Prostate gland (tissue), 2 donors: Measurements from ENCODE around the gene GAGE12F. TPM values are rescaled to one million over a fixed set of nuclear protein-coding genes. Genes with fewer than 3 reads are reported as not detected.
"Not testable (repeated sequence)": the region's sequence is repeated elsewhere in the genome, so short reads cannot be mapped to it uniquely, and the experiment has no call there.

Experiments used
- DNase-seq: peaks from one replicate; pipeline ENCODE4 v3.0.0-alpha.2; 2019; ENCODE audit warnings: low spot score
- H3K27ac ChIP-seq, 2 donors: fragments of 200-600 bp; sonication (generic); 2 replicates each; pipeline ENCODE4 v1.5.1; 2017 to 2019
- H3K27me3 ChIP-seq: fragments of 200-600 bp; sonication (generic); replicated peaks from 2 replicates; pipeline ENCODE4 v1.5.1; 2019; ENCODE audit not compliant: insufficient read depth
- H3K36me3 ChIP-seq, 2 donors: fragments of 200-600 bp; sonication (generic); 1 replicate in 1 of 2; 2 replicates in 1 of 2; pipeline versions ENCODE4 v1.5.1 to v1.8.1; 2017 to 2019
- H3K4me1 ChIP-seq: fragments of 200-600 bp; sonication (generic); replicated peaks from 2 replicates; pipeline ENCODE4 v1.5.1; 2019
- H3K4me3 ChIP-seq, 2 donors: fragments of 200-600 bp; sonication (generic); 2 replicates each; pipeline ENCODE4 v1.5.1; 2017 to 2019
- H3K9me3 ChIP-seq: fragments of 200-600 bp; sonication (generic); 2 replicates; pipeline ENCODE4 v1.5.1; 2017
- WGBS: methylation state at CpG from one replicate; pipeline ENCODE4 v1.1.5; 2018; 5-methylcytosine and 5-hydroxymethylcytosine counted together
- intact Hi-C: fragments of 100-400 bp; cut with DNase I; formaldehyde crosslinking; loops from one replicate; pipeline ENCODE4 v1.14.2; 2022
- total RNA-seq, 2 donors: library from RNA; depleted of rRNA; stranded (reverse); fragments of >200 nt; gene quantifications; one replicate each; pipeline ENCODE4 v1.1.0, GENCODE V29; 2016

GAGE12F gene
- 1 to 10 TPM in 1 of 2 donors, not detected in 1; 2.3 TPM for total RNA-seq

DNA sequence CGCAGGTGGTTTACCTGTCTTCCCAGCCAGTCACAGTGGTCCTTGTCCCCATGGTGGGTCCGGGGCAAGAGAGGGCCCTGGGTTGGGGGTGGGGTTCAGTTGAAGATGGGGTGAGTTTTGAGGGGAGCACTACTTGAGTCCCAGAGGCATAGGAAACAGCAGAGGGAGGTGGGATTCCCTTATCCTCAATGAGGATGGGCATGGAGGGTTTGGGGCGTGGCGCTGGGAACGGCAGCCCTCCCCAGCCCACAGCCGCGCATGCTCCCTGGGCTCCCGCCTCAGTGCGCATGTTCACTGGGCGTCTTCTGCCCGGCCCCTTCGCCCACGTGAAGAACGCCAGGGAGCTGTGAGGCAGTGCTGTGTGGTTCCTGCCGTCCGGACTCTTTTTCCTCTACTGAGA is at the start of gene GAGE12F:
TSS of gene GAGE12F (plus strand) at position 301 of the 400 bp plus-strand sequence. CDS start 1,155 bp downstream, outside the sequence.
- H3K27me3 ChIP-seq, DNase-seq, H3K36me3 ChIP-seq, intact Hi-C loops, H3K27ac ChIP-seq, H3K4me1 ChIP-seq, H3K9me3 ChIP-seq, H3K4me3 ChIP-seq: not testable (repeated sequence)
- no CpG with 5 or more reads among the region's 16 CpGs for WGBS

DNA sequence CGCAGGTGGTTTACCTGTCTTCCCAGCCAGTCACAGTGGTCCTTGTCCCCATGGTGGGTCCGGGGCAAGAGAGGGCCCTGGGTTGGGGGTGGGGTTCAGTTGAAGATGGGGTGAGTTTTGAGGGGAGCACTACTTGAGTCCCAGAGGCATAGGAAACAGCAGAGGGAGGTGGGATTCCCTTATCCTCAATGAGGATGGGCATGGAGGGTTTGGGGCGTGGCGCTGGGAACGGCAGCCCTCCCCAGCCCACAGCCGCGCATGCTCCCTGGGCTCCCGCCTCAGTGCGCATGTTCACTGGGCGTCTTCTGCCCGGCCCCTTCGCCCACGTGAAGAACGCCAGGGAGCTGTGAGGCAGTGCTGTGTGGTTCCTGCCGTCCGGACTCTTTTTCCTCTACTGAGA is 28.8 kb upstream of the GAGE12F start, which contains the start of gene GAGE12C:
TSS of gene GAGE12C (plus strand) at position 301 of the 400 bp plus-strand sequence. CDS start 1,155 bp downstream, outside the sequence.
- H3K4me1 ChIP-seq, H3K9me3 ChIP-seq, H3K27me3 ChIP-seq, H3K27ac ChIP-seq, DNase-seq, H3K36me3 ChIP-seq, H3K4me3 ChIP-seq, intact Hi-C loops: not testable (repeated sequence)
- no CpG with 5 or more reads among the region's 16 CpGs for WGBS

DNA sequence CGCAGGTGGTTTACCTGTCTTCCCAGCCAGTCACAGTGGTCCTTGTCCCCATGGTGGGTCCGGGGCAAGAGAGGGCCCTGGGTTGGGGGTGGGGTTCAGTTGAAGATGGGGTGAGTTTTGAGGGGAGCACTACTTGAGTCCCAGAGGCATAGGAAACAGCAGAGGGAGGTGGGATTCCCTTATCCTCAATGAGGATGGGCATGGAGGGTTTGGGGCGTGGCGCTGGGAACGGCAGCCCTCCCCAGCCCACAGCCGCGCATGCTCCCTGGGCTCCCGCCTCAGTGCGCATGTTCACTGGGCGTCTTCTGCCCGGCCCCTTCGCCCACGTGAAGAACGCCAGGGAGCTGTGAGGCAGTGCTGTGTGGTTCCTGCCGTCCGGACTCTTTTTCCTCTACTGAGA is 19.2 kb upstream of the GAGE12F start, which contains the start of gene GAGE12D:
TSS of gene GAGE12D (plus strand) at position 301 of the 400 bp plus-strand sequence. CDS start 1,155 bp downstream, outside the sequence.
- intact Hi-C loops, H3K27ac ChIP-seq, H3K9me3 ChIP-seq, DNase-seq, H3K4me3 ChIP-seq, H3K27me3 ChIP-seq, H3K4me1 ChIP-seq, H3K36me3 ChIP-seq: not testable (repeated sequence)
- WGBS: no CpG with 5 or more reads among the region's 16 CpGs

DNA sequence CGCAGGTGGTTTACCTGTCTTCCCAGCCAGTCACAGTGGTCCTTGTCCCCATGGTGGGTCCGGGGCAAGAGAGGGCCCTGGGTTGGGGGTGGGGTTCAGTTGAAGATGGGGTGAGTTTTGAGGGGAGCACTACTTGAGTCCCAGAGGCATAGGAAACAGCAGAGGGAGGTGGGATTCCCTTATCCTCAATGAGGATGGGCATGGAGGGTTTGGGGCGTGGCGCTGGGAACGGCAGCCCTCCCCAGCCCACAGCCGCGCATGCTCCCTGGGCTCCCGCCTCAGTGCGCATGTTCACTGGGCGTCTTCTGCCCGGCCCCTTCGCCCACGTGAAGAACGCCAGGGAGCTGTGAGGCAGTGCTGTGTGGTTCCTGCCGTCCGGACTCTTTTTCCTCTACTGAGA is 9.7 kb upstream of the GAGE12F start, which contains the start of gene GAGE12E:
TSS of gene GAGE12E (plus strand) at position 301 of the 400 bp plus-strand sequence. CDS start 1,155 bp downstream, outside the sequence.
- H3K4me3 ChIP-seq, DNase-seq, H3K9me3 ChIP-seq, H3K27me3 ChIP-seq, intact Hi-C loops, H3K4me1 ChIP-seq, H3K36me3 ChIP-seq, H3K27ac ChIP-seq: not testable (repeated sequence)
- WGBS: no CpG with 5 or more reads among the region's 16 CpGs

GRCh38 chrX:49568728-49569127 is 8.1 kb downstream of the GAGE12F start:
- no CpG with 5 or more reads among the region's 11 CpGs for whole genome bisulfite sequencing
- H3K27me3 ChIP-seq, H3K4me1 ChIP-seq, H3K9me3 ChIP-seq, H3K27ac ChIP-seq, H3K36me3 ChIP-seq, intact Hi-C loops, H3K4me3 ChIP-seq, DNase-seq: not testable (repeated sequence)

DNA sequence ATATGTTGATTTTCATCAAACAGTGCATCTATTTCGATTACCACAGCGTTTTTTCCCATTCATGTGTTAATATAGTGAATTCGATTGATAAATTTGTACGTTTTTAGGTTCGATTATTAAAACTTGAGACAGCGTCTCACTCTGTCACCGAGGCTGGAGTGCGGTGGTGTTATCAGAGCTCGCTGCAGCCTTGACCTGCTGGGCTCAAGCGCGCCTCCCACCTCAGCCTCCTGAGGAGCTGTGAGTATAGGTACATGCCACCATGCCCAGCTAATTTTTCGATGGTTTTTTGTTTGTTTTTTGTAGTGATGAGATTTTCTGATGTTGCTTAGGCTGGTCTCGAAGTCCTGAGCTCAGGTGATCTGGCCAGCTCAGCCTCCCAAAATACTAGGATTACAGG is 8.5 kb downstream of the GAGE12F start:
- H3K4me3 ChIP-seq, H3K27me3 ChIP-seq, H3K4me1 ChIP-seq, H3K36me3 ChIP-seq, H3K9me3 ChIP-seq, H3K27ac ChIP-seq, intact Hi-C loops, DNase-seq: not testable (repeated sequence)
- WGBS: no CpG with 5 or more reads among the region's 13 CpGs

GRCh38 chrX:49570100-49570499 is 9.5 kb downstream of the GAGE12F start, which contains the start of gene GAGE12G:
TSS of gene GAGE12G (plus strand) at chrX:49570400. CDS start at chrX:49571555, 1,155 bp downstream.
- WGBS: no CpG with 5 or more reads among the region's 16 CpGs
- H3K4me1 ChIP-seq, H3K4me3 ChIP-seq, intact Hi-C loops, H3K27ac ChIP-seq, H3K9me3 ChIP-seq, DNase-seq, H3K27me3 ChIP-seq, H3K36me3 ChIP-seq: not testable (repeated sequence)

- H3K36me3 ChIP-seq, H3K4me1 ChIP-seq, H3K4me3 ChIP-seq, DNase-seq, H3K27me3 ChIP-seq, H3K9me3 ChIP-seq, intact Hi-C loops, H3K27ac ChIP-seq: not testable (repeated sequence)
- no CpG with 5 or more reads among the region's 16 CpGs for WGBS
Measured at GRCh38 chrX:49579649-49580048, 19.0 kb downstream of the GAGE12F start, which contains the start of gene GAGE12H. TSS of gene GAGE12H (plus strand) at chrX:49579949. CDS start at chrX:49581104, 1,155 bp downstream.

DNA sequence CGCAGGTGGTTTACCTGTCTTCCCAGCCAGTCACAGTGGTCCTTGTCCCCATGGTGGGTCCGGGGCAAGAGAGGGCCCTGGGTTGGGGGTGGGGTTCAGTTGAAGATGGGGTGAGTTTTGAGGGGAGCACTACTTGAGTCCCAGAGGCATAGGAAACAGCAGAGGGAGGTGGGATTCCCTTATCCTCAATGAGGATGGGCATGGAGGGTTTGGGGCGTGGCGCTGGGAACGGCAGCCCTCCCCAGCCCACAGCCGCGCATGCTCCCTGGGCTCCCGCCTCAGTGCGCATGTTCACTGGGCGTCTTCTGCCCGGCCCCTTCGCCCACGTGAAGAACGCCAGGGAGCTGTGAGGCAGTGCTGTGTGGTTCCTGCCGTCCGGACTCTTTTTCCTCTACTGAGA is 28.6 kb downstream of the GAGE12F start, which contains the start of gene GAGE2A:
TSS of gene GAGE2A (plus strand) at position 301 of the 400 bp plus-strand sequence. CDS start 1,155 bp downstream, outside the sequence.
- no CpG with 5 or more reads among the region's 16 CpGs for WGBS
- H3K36me3 ChIP-seq, H3K4me3 ChIP-seq, H3K4me1 ChIP-seq, H3K27ac ChIP-seq, DNase-seq, H3K9me3 ChIP-seq, intact Hi-C loops, H3K27me3 ChIP-seq: not testable (repeated sequence)

- WGBS: 94% methylated on average over 31 of the region's 37 CpGs
- H3K27me3 ChIP-seq, H3K36me3 ChIP-seq, H3K27ac ChIP-seq, H3K4me3 ChIP-seq, H3K9me3 ChIP-seq, DNase-seq, intact Hi-C loops, H3K4me1 ChIP-seq: not testable (repeated sequence)
Measured at GRCh38 chrX:49589769-49590478, 29.3 kb downstream of the GAGE12F start.

GRCh38 chrX:49590488-49590887 is 29.8 kb downstream of the GAGE12F start:
- H3K36me3 ChIP-seq, H3K4me1 ChIP-seq, H3K27me3 ChIP-seq, H3K27ac ChIP-seq, DNase-seq, H3K9me3 ChIP-seq, intact Hi-C loops, H3K4me3 ChIP-seq: not testable (repeated sequence)
- 96% methylated on average over 14 of the region's 17 CpGs for WGBS

- H3K27me3 ChIP-seq, H3K36me3 ChIP-seq, H3K4me3 ChIP-seq, DNase-seq, H3K27ac ChIP-seq, H3K9me3 ChIP-seq, intact Hi-C loops, H3K4me1 ChIP-seq: not testable (repeated sequence)
- no CpG with 5 or more reads among the region's 16 CpGs for WGBS
Measured at GRCh38 chrX:49598720-49599119, 38.1 kb downstream of the GAGE12F start, which contains the start of gene GAGE1. TSS of gene GAGE1 (plus strand) at chrX:49599020. CDS start at chrX:49600175, 1,155 bp downstream.
